ENCODE results near the gene ILKAP.

Gene ILKAP

DNA sequence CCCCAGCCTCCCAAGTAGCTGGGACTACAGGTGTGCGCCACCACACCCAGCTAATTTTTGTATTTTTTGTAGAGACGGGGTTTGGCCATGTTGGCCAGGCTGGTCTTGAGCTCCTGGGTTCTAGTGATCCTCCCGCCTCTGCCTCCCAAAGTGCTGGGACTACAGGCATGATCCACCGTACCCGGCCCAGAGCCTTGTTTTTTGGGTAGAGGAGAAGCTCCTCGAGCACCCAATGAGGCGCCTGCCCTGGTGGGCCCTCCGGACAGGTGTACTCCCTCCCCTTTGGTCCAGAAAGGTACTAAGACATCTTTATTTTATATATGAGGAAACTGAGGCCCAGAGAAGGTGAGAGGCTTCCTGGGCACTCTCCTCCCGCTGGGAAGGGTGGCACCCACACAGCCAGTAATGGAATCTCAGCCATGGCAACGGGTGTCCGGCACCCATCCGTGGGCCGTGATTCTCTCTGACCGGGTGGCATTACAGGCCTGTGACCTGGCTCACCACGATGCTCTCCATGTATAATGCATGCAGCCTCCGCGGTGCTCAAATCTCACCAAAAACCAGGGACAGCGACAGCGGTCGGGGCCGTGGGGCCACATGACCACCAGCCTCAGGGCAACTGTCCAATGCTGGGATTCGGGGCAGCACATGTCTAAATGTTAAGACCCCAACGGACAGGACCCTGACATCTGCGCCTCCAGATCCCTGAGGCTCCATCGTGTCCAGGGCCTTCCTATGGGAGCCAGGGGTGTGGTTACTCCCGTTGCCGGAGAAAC, 81.8 kb downstream of the ILKAP start:
- DNase-seq = no peak

DNA sequence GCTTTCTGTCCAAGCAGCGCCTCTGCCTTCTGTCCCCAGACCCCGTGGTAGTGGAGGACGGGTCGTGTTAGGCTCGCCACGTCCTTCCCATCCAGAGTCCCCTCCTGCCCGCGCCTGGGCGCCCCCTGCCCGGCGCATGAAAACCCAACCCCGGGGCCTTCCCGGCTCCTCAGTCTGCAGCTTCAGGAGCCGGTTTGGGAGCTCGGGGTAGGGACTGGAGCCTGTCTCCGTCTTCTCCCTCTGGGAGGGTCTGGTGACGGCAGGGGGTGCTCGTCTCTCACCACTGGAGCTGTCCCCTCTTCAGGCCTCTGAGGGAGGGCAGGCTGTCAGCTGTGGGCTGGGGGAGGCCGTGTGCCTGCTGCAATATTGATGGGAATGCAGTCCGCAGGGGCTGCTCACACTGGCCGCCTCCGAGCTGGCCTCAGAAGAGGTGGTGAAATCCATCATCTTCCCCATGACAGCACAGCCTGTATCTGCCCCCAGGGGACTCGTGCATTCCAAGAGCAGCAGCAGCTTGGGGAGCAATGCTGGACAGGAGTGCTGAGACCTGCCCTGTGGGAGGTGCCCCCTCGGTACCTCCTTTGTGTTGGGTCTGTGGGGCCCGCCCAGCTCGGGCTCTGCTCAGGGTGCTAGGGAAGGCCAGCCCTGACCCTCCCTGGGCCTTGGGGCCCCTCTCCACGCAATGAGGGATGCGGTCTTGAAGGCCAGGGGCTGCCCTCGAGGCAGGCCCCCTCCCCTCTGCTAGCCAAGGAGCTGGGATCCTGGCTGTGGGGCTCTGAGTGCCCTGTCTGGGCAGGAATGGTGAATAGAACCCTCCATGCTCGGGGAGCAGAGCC, 82.8 kb downstream of the ILKAP start:
- no peak for DNase-seq
